GM19193 (cell line): Measurements from ENCODE around the gene PKN1.

Experiments used
- POLR2A ChIP-seq: IDR thresholded peaks from 4 replicates; pipeline ENCODE4 v1.6.1; 2011; ENCODE audit not compliant: insufficient read depth, insufficient read length; ENCODE audit errors: extremely low read depth

PKN1 gene

DNA sequence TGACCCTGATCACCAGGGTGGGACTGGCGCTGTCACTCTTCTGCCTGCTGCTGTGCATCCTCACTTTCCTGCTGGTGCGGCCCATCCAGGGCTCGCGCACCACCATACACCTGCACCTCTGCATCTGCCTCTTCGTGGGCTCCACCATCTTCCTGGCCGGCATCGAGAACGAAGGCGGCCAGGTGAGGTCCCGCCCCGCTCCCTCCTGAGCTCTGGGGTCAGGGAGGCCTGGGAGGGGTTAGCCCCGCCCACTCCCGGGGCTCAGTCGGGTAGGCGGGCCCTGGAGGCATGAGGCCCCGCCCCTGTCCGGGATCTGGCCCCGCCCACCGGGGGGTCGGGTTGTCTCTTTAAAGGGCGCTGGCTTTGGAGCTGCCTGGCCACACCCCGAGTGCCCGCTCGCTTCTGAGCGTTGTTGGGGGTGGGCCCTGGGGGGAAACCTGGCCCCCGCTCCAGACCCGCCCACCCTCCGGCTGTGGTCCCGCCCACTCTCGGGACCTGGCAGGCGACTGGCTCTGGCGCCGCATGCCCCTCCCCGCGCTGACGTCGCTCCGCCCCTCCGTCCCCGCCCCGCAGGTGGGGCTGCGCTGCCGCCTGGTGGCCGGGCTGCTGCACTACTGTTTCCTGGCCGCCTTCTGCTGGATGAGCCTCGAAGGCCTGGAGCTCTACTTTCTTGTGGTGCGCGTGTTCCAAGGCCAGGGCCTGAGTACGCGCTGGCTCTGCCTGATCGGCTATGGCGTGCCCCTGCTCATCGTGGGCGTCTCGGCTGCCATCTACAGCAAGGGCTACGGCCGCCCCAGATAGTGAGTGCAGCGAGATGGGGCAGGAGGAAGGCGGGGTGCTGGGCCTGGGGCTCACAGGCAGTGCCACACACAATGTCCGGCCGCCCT is 27.1 kb upstream of the PKN1 start:
- TF ChIP-seq POLR2A, result peak; percentile 22

DNA sequence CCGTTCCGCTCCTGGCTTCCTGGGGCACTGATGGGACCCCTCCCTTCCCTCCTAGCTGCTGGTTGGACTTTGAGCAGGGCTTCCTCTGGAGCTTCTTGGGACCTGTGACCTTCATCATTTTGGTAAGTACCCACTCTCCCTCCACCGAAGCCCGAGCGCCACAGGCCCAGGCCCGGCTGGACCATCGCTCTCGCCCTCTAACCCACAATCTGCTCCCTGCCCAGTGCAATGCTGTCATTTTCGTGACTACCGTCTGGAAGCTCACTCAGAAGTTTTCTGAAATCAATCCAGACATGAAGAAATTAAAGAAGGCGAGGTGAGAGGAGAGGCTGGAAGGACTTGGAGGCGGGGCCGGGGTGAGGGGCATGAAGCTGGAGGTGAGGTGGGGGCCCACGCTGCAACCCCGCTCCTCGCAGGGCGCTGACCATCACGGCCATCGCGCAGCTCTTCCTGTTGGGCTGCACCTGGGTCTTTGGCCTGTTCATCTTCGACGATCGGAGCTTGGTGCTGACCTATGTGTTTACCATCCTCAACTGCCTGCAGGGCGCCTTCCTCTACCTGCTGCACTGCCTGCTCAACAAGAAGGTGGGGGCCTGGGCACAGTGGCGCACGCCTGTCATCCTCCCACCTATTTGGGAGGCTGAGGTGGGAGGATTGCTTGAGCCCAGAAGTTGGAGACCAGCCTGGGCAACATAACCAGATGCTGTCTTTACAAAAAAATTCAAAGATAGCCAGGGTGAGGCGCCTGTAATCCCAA is 26.3 kb upstream of the PKN1 start:
- TF ChIP-seq POLR2A, result no peak

DNA sequence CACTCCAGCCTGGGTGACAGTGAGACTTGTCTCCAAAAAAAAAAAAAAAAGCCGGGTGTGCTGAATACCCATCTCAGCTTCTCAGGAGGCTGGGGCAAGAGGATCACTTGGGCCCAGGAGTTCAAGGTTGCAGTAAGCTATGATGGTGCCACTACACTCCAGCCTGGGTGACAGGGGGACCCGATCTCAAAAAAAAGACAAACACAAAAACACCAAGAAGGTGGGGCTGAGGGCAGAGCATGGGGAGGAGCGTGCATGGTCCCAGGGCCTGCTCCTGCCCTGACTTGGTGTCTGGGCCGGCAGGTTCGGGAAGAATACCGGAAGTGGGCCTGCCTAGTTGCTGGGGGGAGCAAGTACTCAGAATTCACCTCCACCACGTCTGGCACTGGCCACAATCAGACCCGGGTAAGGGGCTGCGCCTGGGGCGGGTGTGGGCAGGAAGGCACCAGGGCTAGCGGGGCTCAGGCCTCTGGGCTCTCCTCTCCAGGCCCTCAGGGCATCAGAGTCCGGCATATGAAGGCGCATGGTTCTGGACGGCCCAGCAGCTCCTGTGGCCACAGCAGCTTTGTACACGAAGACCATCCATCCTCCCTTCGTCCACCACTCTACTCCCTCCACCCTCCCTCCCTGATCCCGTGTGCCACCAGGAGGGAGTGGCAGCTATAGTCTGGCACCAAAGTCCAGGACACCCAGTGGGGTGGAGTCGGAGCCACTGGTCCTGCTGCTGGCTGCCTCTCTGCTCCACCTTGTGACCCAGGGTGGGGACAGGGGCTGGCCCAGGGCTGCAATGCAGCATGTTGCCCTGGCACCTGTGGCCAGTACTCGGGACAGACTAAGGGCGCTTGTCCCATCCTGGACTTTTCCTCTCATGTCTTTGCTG is 25.3 kb upstream of the PKN1 start:
- peak; percentile 43 for TF ChIP-seq POLR2A

DNA sequence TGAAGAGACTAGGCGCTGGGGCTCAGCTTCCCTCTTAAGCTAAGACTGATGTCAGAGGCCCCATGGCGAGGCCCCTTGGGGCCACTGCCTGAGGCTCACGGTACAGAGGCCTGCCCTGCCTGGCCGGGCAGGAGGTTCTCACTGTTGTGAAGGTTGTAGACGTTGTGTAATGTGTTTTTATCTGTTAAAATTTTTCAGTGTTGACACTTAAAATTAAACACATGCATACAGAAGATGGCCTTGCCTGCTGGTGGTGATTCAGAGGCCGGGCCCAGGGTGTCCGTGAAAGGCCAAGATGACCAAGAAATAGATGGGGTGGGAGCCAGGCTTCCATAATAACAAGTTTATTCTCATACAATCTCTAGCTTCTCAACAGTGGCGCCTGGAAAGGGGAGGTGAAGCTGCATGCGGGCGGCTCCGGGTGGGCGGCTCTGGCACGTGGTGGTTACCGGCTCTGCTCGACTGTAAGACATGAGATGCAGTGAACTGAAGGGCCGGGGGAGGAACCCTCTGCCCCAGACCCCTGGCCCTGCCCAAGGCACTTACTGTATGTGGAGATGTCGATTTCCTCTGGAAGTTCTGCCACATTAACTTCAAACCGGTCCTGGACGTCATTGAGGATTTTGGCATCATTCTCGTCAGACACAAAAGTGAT is 24.5 kb upstream of the PKN1 start:
- no peak for TF ChIP-seq POLR2A

DNA sequence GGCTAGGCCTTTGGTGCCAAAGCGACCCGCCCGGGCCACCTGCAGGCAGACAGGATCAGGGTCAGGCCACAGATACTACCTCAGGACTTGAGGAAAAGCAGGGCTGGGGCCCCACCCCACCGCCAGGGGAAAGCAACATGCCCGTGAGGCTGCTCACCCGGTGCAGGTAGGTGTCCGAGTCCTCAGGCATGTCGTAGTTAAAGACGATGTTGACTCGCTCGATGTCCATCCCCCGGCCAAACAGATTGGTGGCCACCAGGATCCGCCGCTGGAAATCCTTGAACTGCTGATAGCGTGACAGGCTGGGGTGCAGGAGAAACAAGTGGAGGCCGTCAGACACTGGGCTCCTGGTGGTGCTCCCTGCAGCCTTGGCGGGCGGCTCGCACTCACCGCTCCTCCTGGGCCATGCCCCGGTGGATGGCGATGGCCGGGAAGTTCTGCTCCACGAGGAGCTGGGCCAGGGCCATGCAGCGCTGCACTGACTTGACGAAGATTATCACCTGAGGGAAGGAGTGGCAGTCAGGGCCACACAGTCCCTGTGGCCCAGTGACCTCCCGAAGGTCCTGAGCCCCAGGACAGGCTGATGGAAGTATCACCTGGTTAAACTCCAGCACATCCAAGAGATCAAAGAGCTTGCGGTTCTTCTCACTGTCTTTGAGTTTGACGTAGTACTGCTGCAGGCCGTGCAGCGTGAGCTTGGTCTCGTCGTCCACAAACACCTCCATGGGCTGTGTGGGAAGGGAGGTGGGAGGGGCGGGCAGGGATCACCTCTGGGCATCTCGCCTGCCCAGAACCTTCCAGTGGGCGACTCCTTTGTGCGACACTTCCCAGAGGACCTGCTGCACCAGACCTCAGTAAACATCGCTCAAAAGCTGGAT is 23.7 kb upstream of the PKN1 start:
- TF ChIP-seq POLR2A, result no peak

DNA sequence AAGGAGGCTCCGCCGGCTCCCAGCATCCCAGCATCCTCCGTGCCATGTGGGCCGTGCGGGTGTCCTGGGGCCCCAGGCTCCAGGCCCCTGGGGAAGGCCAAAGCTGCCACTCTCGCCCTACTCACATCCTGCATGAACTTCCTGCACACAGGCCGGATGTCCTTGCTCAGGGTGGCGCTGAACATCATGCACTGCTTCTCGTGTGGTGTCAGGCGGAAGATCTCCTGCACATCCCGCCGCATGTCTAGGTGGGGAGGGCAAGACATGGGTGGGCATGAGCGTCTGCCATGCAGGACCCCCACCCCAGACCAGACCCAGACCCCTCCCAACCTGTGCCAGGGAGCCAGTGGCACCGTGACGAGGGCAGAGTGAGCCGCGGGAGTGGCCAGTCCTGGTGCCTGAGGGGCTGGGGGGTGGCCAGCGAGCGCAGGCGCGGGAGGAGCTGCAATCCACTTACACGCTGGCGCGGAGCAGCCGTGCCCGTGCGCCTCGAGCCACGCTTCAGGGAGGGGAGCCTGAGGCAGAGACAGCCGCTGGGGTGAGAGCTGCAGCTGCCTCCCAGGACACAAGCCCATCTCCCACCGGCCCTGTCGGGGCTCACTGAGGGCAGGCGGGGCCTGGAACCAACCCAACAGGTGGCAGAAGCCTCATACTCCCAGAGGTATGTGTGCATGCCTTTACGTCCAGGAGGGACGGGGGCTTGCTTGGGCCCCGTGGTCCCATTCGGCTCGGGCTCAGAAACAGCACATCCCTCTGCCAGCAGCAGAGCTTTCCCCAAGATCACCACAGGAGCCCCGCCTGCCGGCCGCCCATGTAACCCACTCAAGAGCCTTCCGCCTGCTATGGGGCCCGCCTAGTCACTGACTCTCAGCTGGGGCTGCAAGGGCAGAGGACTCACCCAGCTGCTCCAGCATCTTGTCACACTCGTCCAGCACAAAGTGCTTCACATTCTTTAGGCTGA is 22.7 kb upstream of the PKN1 start:
- peak; percentile 3 for TF ChIP-seq POLR2A

DNA sequence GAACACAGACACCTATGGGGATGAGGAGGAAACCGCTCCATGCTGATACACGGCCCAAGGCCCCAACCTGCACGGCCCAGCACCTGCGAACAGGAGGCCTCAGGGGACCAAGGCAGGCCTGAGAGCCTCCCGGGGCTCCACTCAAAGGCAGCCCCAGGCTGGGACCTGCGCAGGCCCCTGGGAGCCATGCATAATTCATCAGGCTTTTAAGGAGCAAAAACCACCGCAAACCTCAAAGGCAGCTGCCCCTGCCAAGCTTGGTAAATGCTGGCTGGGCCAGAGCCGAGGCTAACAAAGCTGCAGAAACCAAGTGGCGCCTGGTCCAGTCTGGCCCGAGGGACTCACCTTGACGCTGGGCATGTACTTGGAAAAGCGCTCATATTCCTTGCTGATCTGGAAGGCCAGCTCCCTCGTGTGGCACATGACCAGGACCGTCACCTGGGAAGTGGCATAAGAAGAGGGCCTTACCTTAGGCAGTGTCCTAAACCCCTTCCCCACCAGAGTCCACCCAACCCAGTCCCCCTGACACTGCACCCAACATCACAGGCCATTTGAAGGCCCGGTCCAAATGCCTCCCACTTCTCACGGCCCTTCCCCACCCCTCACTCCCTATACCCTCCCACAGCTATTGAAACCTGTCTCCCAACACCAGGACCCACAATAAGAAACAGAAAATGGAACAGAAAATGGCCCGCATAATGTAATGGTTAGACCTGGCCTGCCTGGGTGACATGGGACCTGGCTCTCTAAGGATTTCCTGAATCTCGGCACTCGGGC is 21.8 kb upstream of the PKN1 start:
- TF ChIP-seq POLR2A, result peak; percentile 3

DNA sequence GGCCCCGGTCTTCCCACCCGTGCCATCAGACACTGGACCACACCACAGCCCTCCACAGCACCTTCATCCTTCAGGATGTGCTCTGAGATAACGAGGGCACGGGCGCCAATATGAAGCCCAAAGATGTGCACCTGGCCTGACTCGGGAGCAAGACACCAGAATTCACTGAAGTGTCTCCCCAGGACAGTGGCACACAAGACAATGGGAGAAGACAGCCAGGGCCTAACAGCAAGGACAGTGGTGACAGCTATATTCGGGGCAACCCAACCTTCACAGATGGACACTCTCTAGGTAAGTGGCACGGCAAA is 21.2 kb upstream of the PKN1 start:
- no peak for TF ChIP-seq POLR2A

DNA sequence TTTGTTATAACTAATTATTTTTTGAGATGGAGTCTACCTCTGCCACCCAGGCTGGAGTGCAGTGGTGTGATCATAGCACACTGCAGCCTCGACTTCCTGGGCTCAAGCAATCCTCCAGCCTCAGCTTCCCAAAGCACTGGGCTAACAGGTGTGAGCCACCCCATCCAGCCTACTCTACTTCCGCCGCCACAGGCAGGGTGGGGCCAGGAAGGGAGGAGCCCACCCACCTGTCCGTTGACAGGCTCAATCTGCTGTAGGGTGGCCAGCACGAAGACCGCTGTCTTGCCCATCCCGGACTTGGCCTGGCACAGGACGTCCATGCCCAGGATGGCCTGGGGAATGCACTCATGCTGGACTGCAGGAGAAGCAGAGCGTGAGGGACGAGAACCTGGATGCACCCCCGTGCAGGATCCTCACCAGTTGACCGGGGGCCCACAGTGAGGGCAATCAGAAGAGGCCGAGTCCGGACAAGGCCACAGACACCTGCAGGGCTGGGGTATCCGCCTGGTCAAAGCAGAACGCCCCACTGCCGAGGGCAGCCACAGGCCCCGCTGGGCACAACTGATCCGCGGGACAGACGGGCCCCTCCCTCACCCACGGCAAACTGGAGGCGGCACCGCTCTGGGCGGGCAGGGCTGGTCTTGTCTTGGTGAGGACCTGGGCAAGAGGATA is 20.6 kb upstream of the PKN1 start:
- TF ChIP-seq POLR2A, result no peak

DNA sequence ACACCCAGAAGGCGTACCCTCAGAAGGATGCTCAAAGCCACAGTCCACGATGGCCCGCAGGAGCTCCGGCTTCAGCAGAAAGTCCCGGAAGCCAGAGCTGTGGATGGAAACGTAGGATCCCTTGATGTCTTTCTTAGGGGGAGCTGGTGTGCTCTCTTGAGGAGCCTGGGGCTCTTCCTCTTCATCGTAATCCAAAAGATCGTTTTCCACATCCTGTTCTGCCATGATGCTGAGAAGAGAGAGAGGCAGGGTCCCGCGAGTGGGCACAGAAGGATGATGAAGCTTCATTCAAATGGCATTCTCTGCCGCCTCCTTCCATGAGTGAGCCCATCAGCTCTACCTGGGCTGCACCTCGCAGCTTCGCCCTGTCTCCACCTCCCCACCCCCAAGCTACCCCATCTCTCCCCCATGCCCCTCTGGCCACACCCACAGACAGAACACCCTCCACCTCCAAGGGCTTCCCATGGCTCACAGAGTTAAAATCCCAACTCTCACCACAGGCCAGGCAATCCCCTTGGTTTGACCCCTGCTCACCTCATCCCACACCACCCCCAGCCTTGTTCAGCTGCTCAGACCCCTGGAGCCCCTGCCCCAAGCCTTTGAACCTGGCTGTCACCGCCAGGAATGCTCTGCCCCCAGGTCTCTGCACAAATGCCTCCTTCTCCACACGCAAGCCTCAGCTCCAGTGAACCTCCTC is 20.0 kb upstream of the PKN1 start:
- no peak for TF ChIP-seq POLR2A

DNA sequence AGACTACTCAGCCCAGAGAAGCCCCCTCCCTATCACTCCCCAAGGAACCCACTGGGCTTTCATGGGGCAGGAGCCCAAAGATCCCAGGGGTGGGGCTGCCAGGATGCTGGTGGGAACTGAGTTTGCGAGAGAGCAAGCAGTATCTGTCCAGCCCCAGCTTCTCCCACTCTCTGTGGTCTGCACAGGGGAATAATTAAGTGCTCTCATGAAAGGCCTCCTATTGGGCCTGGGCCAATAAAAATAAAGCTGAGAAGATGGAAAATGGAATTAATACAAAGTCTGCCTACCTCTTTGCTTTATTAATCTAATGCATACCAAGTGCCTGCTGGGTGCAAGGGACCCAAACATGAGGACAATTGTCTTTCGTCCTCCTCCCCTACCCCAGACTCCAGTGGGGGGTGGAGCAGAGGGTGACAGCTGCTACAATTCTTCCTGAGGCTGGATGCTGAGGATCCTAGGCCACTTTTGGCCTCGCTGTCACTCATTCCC is 19.4 kb upstream of the PKN1 start:
- TF ChIP-seq POLR2A, result no peak
